PC-3 (cell line): ENCODE data around the gene TMEM79. TPM values are rescaled to one million over a fixed set of nuclear protein-coding genes. Genes with fewer than 3 reads are reported as not detected.

Source experiments
- ATAC-seq: fragments of 200-7000 bp; cut with Tn5 transposase; 2 replicates; pipeline ENCODE4 v1.9.1; 2020; ENCODE audit warnings: mild to moderate bottlenecking, moderate library complexity
- BruUV-seq: library from RNA; stranded (reverse); fragments of 400-500 nt; replicated peaks from 2 replicates; lab custom pipeline; 2021; lab: Mats Ljungman, UMichigan
- CTCF ChIA-PET: fragments of 300-600 bp; sonication (Branson Sonifier 250); formaldehyde crosslinking; loops from one replicate; lab custom pipeline; 2022; ENCODE audit warnings: antibody characterized with exemption; lab: Charles Lee
- POLR2A ChIA-PET: fragments of 300-600 bp; sonication (Branson Sonifier 250); formaldehyde crosslinking; loops from one replicate; lab custom pipeline; 2022; ENCODE audit warnings: antibody characterized with exemption; ENCODE audit not compliant: unreplicated experiment; lab: Charles Lee
- DNase-seq: peaks from one replicate; pipeline ENCODE4 v3.0.0-alpha.2; 2015
- H2AFZ ChIP-seq: fragments of 300-600 bp; sonication (generic); 2 replicates; pipeline ENCODE4 v1.6.0; 2016; ENCODE audit warnings: antibody characterized with exemption, low read length
- H3F3A ChIP-seq: fragments of 300-600 bp; sonication (generic); one replicate; pipeline ENCODE4 v1.6.0; 2017; ENCODE audit warnings: antibody characterized with exemption, low read length, control low read depth, mild to moderate bottlenecking; ENCODE audit not compliant: unreplicated experiment
- H3K27ac ChIP-seq: fragments of 300-600 bp; sonication (generic); 2 replicates; pipeline ENCODE4 v1.5.1; 2016; ENCODE audit warnings: mild to moderate bottlenecking, low read length
- H3K27me3 ChIP-seq: fragments of 300-600 bp; sonication (generic); 2 replicates; pipeline ENCODE4 v1.6.1; 2016; ENCODE audit warnings: low read length, mixed read lengths
- H3K36me3 ChIP-seq: fragments of 300-600 bp; sonication (generic); 2 replicates; pipeline ENCODE4 v1.6.1; 2016; ENCODE audit warnings: low read depth, mixed run types, low read length, mixed read lengths
- H3K4me1 ChIP-seq: fragments of 300-600 bp; sonication (generic); 2 replicates; pipeline ENCODE4 v1.5.1; 2016; ENCODE audit warnings: low read length; ENCODE audit not compliant: insufficient read depth
- H3K4me2 ChIP-seq: fragments of 300-600 bp; sonication (generic); 2 replicates; pipeline ENCODE4 v1.6.0; 2016; ENCODE audit warnings: low read length
- H3K4me3 ChIP-seq: fragments of 300-600 bp; sonication (generic); 2 replicates; pipeline ENCODE4 v1.5.1; 2016; ENCODE audit warnings: mild to moderate bottlenecking, low read length, mixed read lengths
- H3K79me2 ChIP-seq: fragments of 300-600 bp; sonication (generic); 2 replicates; pipeline ENCODE4 v1.6.1; 2017; ENCODE audit warnings: low read length, mixed read lengths
- H3K9ac ChIP-seq: fragments of 300-600 bp; sonication (generic); 2 replicates; pipeline ENCODE4 v1.6.0; 2016; ENCODE audit warnings: mild to moderate bottlenecking, low read length
- H3K9me2 ChIP-seq: fragments of 300-600 bp; sonication (generic); replicated peaks from 2 replicates; pipeline ENCODE4 v1.6.1; 2016; ENCODE audit warnings: mixed run types, low read length, mixed read lengths
- H3K9me3 ChIP-seq: fragments of 300-600 bp; sonication (generic); 2 replicates; pipeline ENCODE4 v1.6.1; 2016; ENCODE audit warnings: low read length, mixed read lengths
- H4K20me1 ChIP-seq: fragments of 300-600 bp; sonication (generic); 2 replicates; pipeline ENCODE4 v1.6.1; 2016; ENCODE audit warnings: low read length, mixed read lengths
- CTCF ChIP-seq: fragments of 300-600 bp; sonication (generic); conservative IDR thresholded peaks from 2 replicates; pipeline ENCODE4 v1.5.1; 2017; ENCODE audit warnings: antibody characterized with exemption, low read depth, mild to moderate bottlenecking, low read length
- EZH2 ChIP-seq: fragments of 300-600 bp; sonication (generic); IDR thresholded peaks from one replicate; pipeline ENCODE4 v1.6.1; 2017; ENCODE audit warnings: antibody characterized with exemption, mild to moderate bottlenecking, low read length; ENCODE audit not compliant: unreplicated experiment
- EZH2phosphoT487 ChIP-seq: fragments of 300-600 bp; sonication (generic); IDR thresholded peaks from 2 replicates; pipeline ENCODE4 v1.6.1; 2018; ENCODE audit warnings: mild to moderate bottlenecking, antibody characterized with exemption, low read length, borderline replicate concordance
- intact Hi-C: fragments of 100-400 bp; cut with micrococcal nuclease; formaldehyde crosslinking; loops from 2 replicates; pipeline ENCODE4 v1.9.0; 2023
- total RNA-seq: library from RNA; depleted of rRNA; stranded (reverse); fragments of >200 nt; gene quantifications from 2 replicates; pipeline ENCODE4 v1.2.3, GENCODE V29; 2014

The TMEM79 gene
- total RNA-seq, 1 experiment from 2014 or later: 8.1 TPM

GRCh38 chr1:156244126-156244525 lies 40.0 kb upstream of the TMEM79 start:
- BruUV-seq: no TSS peak
- no peak for ATAC-seq

GRCh38 chr1:156244712-156245111 lies 39.4 kb upstream of the TMEM79 start:
- H3K9me2 ChIP-seq: no peaks in the 10 kb centered on the region
- no peak for DNase-seq
- intact Hi-C loops: no loop called here
- H3K79me2 ChIP-seq: no peaks in the 10 kb centered on the region
- no peaks in the 10 kb centered on the region for H3K9me3 ChIP-seq
- ChIA-PET CTCF (no interaction called here), POLR2A (no interaction called here)
- H4K20me1 ChIP-seq: no peaks in the 10 kb centered on the region
- H2AFZ ChIP-seq: no peak overlapping the region
- H3F3A ChIP-seq: no peaks in the 10 kb centered on the region
- H3K27me3 ChIP-seq: no peaks in the 10 kb centered on the region
- no peak overlapping the region for H3K4me2 ChIP-seq
- BruUV-seq: no TSS peak
- H3K36me3 ChIP-seq: peaks cover 12% of the 10 kb centered on the region; the same call in 1 of the 2 replicates
- no peak overlapping the region for H3K9ac ChIP-seq
- ATAC-seq: no peak
- peaks cover 15% of the 10 kb centered on the region for H3K4me1 ChIP-seq
- no peak overlapping the region for H3K27ac ChIP-seq
- H3K4me3 ChIP-seq: no peak overlapping the region
- TF ChIP-seq EZH2phosphoT487: no peak
- TF ChIP-seq CTCF: no peak
- no peak for TF ChIP-seq EZH2

More at GRCh38 chr1:156244126-156244525, 40.0 kb upstream of the TMEM79 start:
- CTCF ChIA-PET: interaction anchor here (0.5 kb wide), 1 partner anchor 98 kb away, joined by 3 read pairs; no protein-coding TSS in a partner anchor
- Histone ChIP-seq H3K27ac (no peak overlapping the region), H3K36me3 (peaks cover 9% of the 10 kb centered on the region; the same call in 1 of the 2 replicates), H3K9me2 (no peaks in the 10 kb centered on the region), H3K79me2 (no peaks in the 10 kb centered on the region), H2AFZ (no peak overlapping the region), H3K9me3 (no peaks in the 10 kb centered on the region), H3K9ac (no peak overlapping the region), H4K20me1 (no peaks in the 10 kb centered on the region), H3K4me2 (no peak overlapping the region), H3K4me1 (peaks cover 15% of the 10 kb centered on the region), H3K4me3 (no peak overlapping the region), H3F3A (no peaks in the 10 kb centered on the region), H3K27me3 (no peaks in the 10 kb centered on the region)
- intact Hi-C loops: no loop called here
- TF ChIP-seq EZH2phosphoT487 (no peak), EZH2 (no peak), CTCF (no peak)
- POLR2A ChIA-PET: no interaction called here
- DNase-seq: no peak

GRCh38 chr1:156245451-156246232 lies 38.5 kb upstream of the TMEM79 start:
- no peak overlapping the region for H3K4me2 ChIP-seq
- no peak overlapping the region for H3K9ac ChIP-seq
- no peaks in the 10 kb centered on the region for H3K79me2 ChIP-seq
- no peak for ATAC-seq
- no peak for DNase-seq
- H3K4me1 ChIP-seq: peaks cover 15% of the 10 kb centered on the region
- TF ChIP-seq CTCF: no peak
- TF ChIP-seq EZH2phosphoT487: no peak
- no peak for TF ChIP-seq EZH2
- H3K4me3 ChIP-seq: no peak overlapping the region
- H2AFZ ChIP-seq: no peak overlapping the region
- no peaks in the 10 kb centered on the region for H3K9me2 ChIP-seq
- BruUV-seq: no TSS peak
- intact Hi-C loops: no loop called here
- no peaks in the 10 kb centered on the region for H3K27me3 ChIP-seq
- ChIA-PET CTCF (no interaction called here), POLR2A (interaction anchor here (0.6 kb wide), 2 partner anchors 71 to 242 kb away, joined by 3 read pairs; no protein-coding TSS in a partner anchor)
- H3F3A ChIP-seq: no peaks in the 10 kb centered on the region
- no peak overlapping the region for H3K27ac ChIP-seq
- H3K36me3 ChIP-seq: peaks cover 16% of the 10 kb centered on the region
- H3K9me3 ChIP-seq: no peaks in the 10 kb centered on the region
- H4K20me1 ChIP-seq: no peaks in the 10 kb centered on the region
